Measurements from ENCODE around the gene TP73.

The TP73 gene

GRCh38 chr1:3729594-3730542, 77.6 kb downstream of the TP73 start:
- Histone ChIP-seq H3K9ac (ENCODE audit: low read length) (no peak overlapping the region), H3K36me3 (replicated peaks; ENCODE audit: low read depth, low read length) (no peaks in the 10 kb centered on the region), H3K9me3 (ENCODE audit: insufficient read depth, low read length) (no peaks in the 10 kb centered on the region), H3K4me3 (ENCODE audit: low read length) (no peak overlapping the region), H2AFZ (ENCODE audit: low read depth, low read length) (no peak overlapping the region), H3K4me2 (ENCODE audit: low read length) (no peak overlapping the region), H3K27me3 (ENCODE audit: low read depth, low read length) (no peaks in the 10 kb centered on the region), H3K79me2 (ENCODE audit: low read length) (no peaks in the 10 kb centered on the region), H3K4me1 (ENCODE audit: low read length) (peaks cover 3% of the 10 kb centered on the region), H3K27ac (ENCODE audit: low read length) (no peak overlapping the region), H4K20me1 (ENCODE audit: insufficient read depth, low read length) (no peaks in the 10 kb centered on the region)
- TF ChIP-seq EZH2phosphoT487 (IDR thresholded peaks at IDR 0.05; ENCODE audit: low read depth) (no peak), CTCF (IDR thresholded peaks at IDR 0.05; ENCODE audit: low read depth, low read length) (no peak)

DNA sequence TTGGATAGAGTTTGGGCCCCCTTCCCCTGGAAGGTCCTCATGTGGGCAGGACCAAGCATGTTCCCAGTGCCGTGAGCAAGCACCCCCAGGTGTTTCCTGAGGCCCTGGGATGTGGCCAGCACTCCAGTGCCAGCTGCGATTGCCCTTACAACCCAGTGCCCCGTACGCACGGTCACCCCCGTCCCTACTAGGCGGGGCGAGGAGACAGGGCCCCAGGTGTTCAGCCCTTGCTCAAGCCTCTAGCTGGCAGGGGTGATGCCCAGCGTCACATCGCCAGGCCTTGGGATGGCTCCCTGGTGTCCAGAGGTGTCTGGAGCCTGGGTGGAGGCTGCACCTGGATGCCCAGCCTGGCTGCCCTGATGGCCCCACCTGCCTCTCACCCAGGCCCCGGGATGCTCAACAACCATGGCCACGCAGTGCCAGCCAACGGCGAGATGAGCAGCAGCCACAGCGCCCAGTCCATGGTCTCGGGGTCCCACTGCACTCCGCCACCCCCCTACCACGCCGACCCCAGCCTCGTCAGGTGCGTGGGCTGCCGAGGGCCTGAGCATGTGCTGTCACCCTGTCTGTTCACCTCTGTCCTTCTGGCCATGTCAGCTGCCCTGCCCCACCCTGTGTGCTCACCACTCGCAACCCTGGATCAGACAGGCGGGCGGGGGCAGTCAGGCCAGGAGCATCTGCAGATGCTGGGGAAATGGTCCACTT, 78.4 kb downstream of the TP73 start:
- peaks cover 8% of the 10 kb centered on the region for H3K4me1 ChIP-seq (ENCODE audit: low read length)
- no peaks in the 10 kb centered on the region for H4K20me1 ChIP-seq (ENCODE audit: insufficient read depth, low read length)
- H3K36me3 ChIP-seq (replicated peaks; ENCODE audit: low read depth, low read length): no peaks in the 10 kb centered on the region
- no peak overlapping the region for H3K9ac ChIP-seq (ENCODE audit: low read length)
- no peak overlapping the region for H2AFZ ChIP-seq (ENCODE audit: low read depth, low read length)
- no peaks in the 10 kb centered on the region for H3K27me3 ChIP-seq (ENCODE audit: low read depth, low read length)
- no peak for TF ChIP-seq CTCF (IDR thresholded peaks at IDR 0.05; ENCODE audit: low read depth, low read length)
- no peak for TF ChIP-seq EZH2phosphoT487 (IDR thresholded peaks at IDR 0.05; ENCODE audit: low read depth)
- H3K9me3 ChIP-seq (ENCODE audit: insufficient read depth, low read length): no peaks in the 10 kb centered on the region
- no peak overlapping the region for H3K27ac ChIP-seq (ENCODE audit: low read length)
- no peaks in the 10 kb centered on the region for H3K79me2 ChIP-seq (ENCODE audit: low read length)
- H3K4me2 ChIP-seq (ENCODE audit: low read length): no peak overlapping the region
- H3K4me3 ChIP-seq (ENCODE audit: low read length): no peak overlapping the region

DNA sequence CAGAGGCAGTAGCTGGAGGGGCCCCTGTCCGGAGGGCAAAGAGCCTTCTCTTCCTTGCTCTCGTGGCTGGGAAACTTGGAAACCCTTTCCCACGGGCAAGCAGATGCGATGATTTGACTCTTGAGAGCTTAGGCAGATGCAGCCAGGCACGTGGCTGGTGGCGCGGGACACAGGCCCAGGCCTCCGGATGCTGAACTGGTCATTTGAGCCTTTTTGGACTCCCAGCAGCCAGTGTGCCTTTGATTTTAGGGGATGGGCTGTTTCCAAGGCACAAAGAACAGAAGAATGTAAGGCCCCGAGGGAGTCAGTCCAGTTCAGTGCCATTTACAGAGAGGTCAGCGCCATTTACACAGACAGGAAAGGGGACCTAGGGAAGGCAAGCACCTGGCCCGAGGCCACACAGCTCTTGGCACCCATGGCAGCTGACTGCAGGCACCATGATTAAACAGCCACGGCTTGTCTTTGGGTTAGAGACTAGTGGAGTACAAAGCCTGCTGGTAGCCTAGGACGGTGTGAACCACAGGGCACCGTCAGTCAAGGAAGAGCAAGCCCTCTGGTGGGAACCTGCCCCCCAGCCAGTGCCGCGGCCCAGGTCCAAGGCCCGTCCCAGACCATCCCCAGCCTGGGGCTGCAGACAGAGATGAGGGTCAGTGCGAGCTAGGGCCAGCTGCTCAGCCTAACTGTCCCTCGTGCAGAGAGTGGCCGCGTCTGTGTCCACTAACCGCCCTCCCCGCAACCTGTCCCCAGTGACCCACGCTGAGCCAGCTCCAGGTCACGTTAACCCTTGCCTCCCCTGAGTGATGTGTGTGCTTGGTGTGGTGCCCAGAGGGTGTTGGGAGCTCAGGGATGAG, 79.5 kb downstream of the TP73 start:
- no peaks in the 10 kb centered on the region for H3K36me3 ChIP-seq (replicated peaks; ENCODE audit: low read depth, low read length)
- no peak overlapping the region for H3K4me2 ChIP-seq (ENCODE audit: low read length)
- no peaks in the 10 kb centered on the region for H3K9me3 ChIP-seq (ENCODE audit: insufficient read depth, low read length)
- no peaks in the 10 kb centered on the region for H4K20me1 ChIP-seq (ENCODE audit: insufficient read depth, low read length)
- no peak for TF ChIP-seq CTCF (IDR thresholded peaks at IDR 0.05; ENCODE audit: low read depth, low read length)
- no peak for TF ChIP-seq EZH2phosphoT487 (IDR thresholded peaks at IDR 0.05; ENCODE audit: low read depth)
- no peak overlapping the region for H3K4me3 ChIP-seq (ENCODE audit: low read length)
- no peak overlapping the region for H3K9ac ChIP-seq (ENCODE audit: low read length)
- H3K27me3 ChIP-seq (ENCODE audit: low read depth, low read length): no peaks in the 10 kb centered on the region
- H3K27ac ChIP-seq (ENCODE audit: low read length): no peak overlapping the region
- peaks cover 8% of the 10 kb centered on the region for H3K4me1 ChIP-seq (ENCODE audit: low read length)
- H2AFZ ChIP-seq (ENCODE audit: low read depth, low read length): no peak overlapping the region
- no peaks in the 10 kb centered on the region for H3K79me2 ChIP-seq (ENCODE audit: low read length)
